Hypothalamus (tissue), 51 donors: ENCODE results near the gene CDCA7L.

Experiments
- DNase-seq, 51 donors: peaks; one replicate each; lab custom pipeline; 2025; lab: John Stamatoyannopoulos, UW

The CDCA7L gene

GRCh38 chr7:21945454-21946221 is at the start of gene CDCA7L:
Gene CDCA7L (minus strand): TSS chr7:21945899. CDS start chr7:21945804, 95 bp downstream.
- DNase-seq: peak in 45 of 51 donors; percentile 8 to 86 (median 55)

- no peak for DNase-seq
Observed at GRCh38 chr7:21986096-21986495, 40.4 kb upstream of the CDCA7L start.

- no peak for DNase-seq
Observed at GRCh38 chr7:21984042-21984441, 38.3 kb upstream of the CDCA7L start.

- no peak for DNase-seq
Observed at GRCh38 chr7:21983056-21983455, 37.4 kb upstream of the CDCA7L start.

GRCh38 chr7:21981524-21981923 is 35.8 kb upstream of the CDCA7L start:
- no peak for DNase-seq

- DNase-seq: no peak
Observed at GRCh38 chr7:21980926-21981500, 35.3 kb upstream of the CDCA7L start.

GRCh38 chr7:21972397-21972784 is 26.7 kb upstream of the CDCA7L start:
- DNase-seq: no peak

- DNase-seq: no peak
Observed at GRCh38 chr7:21971780-21972396, 26.2 kb upstream of the CDCA7L start.

GRCh38 chr7:21969822-21970221 is 24.1 kb upstream of the CDCA7L start:
- no peak for DNase-seq

- no peak for DNase-seq
Observed at GRCh38 chr7:21967598-21968003, 21.9 kb upstream of the CDCA7L start.

GRCh38 chr7:21966271-21966670 is 20.6 kb upstream of the CDCA7L start:
- DNase-seq: no peak

GRCh38 chr7:21965291-21965690 is 19.6 kb upstream of the CDCA7L start:
- DNase-seq: no peak

GRCh38 chr7:21962677-21963076 is 17.0 kb upstream of the CDCA7L start:
- DNase-seq: no peak

- DNase-seq: no peak
Observed at GRCh38 chr7:21960922-21961321, 15.2 kb upstream of the CDCA7L start.

- no peak for DNase-seq
Observed at GRCh38 chr7:21959387-21959776, 13.7 kb upstream of the CDCA7L start.

- DNase-seq: no peak
Observed at GRCh38 chr7:21953781-21954180, 8.1 kb upstream of the CDCA7L start.

GRCh38 chr7:21948887-21949540 is 3.3 kb upstream of the CDCA7L start:
- no peak for DNase-seq

GRCh38 chr7:21948364-21948763 is 2.7 kb upstream of the CDCA7L start:
- DNase-seq: no peak

- no peak for DNase-seq
Observed at GRCh38 chr7:21947946-21948345, 2.2 kb upstream of the CDCA7L start.

GRCh38 chr7:21947056-21947455 is 1.4 kb upstream of the CDCA7L start:
- no peak for DNase-seq

- DNase-seq: peak in 1 of 51 donors; percentile 13
Observed at GRCh38 chr7:21946222-21946709, 567 bp upstream of the CDCA7L start.
